Stimulated activated CD4-positive, alpha-beta T cell treated with anti-CD3 and anti-CD28 coated beads, Interleukin-12 subunit alpha, Interleukin-12 subunit beta, amount 100 ng/mL, for 48 hours (primary cell): ENCODE measurements around the gene ZW10.

Experiments
- DNase-seq, 3 donors: peaks; one replicate each; pipeline ENCODE4 v3.0.0-alpha.2; 2020; ENCODE audit warnings: low read depth in 2 of 3, low spot score in 1 of 3

Gene ZW10

DNA sequence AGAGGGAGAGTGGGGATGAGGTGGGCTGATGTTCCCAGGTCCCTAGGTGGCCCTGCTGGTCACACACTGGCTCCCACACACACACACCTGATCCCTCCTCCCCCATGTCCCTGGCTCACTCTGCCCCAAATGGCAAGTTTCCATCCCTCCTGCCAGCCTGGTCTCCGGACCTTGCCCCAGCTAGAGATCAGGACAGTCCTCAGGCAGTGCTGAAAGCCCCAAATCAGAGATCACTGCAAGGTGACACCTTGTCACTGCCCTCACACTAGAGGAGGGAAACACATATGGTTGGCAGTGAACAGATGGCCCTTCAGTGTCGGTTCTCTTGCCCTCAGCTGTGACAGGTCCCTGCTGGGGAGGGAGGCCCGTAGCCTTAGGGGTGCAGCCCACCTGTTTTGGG is 75.0 kb downstream of the ZW10 start:
- DNase-seq: no peak

DNA sequence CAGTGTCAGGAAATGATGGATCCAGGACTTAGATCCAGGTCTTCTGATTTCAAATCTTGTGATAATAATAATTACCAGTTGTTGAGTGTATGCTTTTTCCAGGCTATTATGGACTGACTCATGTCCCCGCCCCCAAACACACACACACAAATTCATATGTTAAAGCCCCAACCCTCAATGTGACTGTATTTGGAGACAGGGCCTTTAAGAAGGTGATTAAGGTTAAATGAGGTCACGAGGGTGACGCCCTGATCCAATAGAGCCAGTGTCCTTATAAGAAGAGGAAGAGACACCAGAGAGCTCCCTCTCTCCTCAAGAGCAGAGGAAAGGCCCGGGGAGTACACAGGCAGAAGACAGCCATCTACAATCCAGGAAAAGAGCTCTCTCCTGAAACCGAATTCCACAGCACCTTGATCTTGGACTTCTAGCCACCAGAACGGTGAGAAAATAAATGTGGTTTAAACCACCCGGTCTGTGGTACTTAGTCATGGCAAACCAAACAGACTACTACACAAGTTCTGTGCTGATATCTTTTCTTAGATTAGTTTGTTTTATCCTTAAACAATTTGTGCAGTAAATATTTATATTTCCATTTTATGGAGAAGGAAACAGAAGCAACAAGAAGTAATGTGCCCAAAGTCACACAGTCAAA is 75.6 kb downstream of the ZW10 start:
- no peak for DNase-seq

DNA sequence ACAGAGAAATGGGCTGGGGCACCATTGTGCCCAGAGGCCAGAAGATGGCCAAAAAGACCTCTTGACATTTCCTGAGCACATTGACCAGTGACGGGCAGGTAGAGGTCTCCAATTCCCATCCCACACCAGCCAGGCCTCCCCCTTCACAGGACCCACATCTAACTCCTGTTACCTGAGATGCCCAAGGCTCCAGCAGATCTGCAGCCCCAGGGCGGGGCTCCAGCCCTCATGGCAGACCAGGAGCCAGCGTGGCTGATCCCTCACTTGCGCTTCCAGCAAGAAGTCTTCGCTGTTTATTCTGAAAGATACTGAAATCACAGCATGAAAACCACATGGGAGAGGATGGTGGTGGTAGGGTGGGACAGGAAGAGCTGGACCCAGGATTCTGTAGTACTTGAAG is 76.4 kb downstream of the ZW10 start:
- DNase-seq: no peak

DNA sequence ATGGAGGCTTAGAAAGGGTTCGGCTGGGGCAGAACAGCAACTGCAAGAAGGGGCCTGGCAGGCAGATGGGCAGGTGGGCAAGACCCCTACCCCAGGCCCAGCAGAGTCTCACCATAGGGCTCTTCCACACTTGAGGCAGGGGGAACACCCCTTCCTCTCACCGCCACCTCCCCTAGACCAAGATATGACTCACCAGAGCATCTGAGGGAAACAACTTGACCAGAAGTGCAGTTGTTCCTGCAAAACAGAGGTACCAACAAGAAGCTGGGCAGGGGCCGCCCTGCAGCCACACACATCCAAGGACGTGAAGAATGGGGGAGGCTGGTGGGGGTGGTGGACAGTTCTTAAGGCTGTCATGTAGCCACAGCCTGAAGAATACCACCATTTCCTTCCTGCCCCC is 78.3 kb downstream of the ZW10 start:
- DNase-seq: no peak

DNA sequence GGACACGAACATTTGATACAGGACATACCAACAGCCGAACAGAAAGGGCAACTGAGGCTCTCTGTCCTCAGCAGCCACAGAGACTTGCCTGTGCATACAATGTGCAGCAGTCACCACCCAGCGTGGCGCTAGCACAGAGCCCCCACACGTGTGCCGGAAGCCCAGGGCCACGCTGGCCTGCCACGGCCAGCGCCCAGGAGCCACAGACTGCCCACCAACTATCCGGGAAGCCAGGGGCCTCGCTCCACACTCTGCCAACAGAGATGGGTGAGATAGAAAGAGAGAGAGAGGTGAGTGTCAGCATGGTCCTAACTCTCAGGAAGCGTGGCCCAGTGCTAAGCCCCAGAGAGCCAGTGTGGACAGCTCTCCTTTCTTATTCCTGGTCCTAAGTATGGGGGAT is 79.1 kb downstream of the ZW10 start:
- no peak for DNase-seq

DNA sequence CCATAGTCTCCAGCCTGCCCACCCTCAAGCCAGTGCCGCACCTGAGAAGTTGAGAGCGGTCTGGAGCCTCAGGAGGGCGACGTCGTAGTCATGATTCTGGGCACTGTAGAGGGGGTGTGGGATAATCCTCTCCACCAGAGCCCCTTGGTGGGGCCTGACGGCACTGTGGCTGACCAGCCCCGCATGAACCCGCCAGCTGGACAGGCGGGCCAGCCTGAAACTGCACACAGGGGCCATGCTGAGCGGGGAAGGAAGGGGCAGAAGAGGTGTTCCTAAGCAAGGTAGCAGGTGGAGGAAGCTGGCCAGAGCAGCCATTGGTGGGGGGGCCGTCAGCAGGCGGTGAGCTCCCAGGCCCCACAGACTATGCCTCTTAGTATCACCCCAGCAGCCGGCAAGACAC is 80.5 kb downstream of the ZW10 start:
- DNase-seq: no peak

DNA sequence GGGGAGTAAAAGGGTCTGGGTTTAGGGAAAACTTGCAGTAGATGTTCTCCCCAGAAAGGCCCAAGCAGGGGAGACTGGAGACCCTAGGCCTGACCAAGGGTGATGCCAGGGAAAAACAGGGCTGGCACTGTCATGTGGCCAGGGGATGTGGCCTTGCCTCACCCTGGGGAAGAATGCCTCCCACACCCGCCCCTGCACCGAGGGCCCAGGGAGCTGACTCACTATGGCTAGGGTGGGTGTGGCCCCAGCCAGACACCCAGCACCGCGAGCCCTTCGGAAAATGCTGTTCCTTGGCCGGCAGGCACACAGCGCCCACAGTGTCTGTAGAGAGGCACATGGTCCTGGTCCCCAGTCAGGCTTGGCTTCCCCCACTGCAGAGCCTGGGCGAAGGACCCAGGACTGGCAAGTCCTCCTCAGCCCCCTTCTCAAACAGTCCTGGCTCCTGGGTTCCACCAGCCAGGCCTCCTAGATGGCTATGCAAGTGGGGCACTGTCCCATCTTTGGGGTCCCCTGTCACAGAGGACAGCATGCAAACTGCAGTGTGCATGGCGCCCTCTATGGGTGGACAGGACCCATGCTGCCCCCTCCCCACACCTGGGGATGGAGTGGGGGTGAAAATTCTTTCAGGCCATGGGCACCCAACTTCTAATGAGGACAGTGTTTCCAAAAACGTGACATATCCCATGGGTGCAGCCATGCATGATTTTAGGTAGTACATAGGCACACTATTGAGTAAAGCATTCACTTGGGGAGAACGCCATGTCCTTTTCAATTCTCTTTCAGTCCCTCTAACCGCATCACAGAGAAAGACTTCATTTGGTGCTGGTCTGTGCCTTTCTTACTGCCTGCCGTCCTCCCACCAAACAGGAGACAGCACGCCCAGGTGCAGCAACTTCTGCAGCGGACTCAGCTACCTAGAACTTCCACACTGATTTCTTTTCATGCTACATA is 82.6 kb downstream of the ZW10 start:
- peak in 1 of 3 donors; percentile 1 for DNase-seq

DNA sequence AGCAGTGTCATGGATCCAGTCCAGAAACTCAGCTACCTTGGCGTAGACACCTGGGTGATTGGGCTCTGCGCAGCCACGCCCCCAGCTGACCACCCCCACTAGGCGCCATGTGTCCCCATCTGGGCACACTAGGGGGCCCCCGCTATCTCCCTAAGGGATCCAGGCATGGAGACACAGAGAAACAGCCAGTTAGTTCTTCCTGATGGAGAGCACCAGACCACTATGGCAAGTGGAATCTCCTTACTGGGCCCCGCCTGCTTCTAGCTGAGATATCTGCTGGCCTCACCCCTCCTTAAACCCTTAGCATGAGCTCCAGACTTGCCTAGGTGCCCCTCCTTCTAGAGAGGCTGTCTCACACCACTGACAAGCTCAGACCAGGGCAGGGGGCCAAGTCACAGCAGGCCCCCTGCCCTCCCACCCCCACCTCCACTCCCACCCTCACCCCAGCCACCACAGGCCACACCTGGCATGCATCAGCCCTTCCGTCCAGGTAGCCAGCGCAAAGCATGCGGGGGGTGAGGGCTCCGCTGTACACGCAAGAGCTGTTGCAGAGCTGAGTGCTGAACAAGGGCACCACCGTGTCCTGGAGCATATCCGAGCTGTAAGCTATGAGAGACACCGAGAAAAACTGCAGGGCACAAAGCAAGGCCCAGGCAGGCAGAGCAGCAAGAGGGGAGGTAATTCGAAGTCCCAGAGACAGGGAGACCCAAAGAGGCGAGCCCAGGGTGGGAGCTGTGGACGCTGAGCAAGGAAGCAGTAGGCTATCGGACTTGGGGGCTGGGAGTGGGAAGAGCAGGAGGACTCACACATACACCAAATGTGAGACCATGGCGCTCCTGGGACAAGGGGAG is 83.5 kb downstream of the ZW10 start:
- no peak for DNase-seq

DNA sequence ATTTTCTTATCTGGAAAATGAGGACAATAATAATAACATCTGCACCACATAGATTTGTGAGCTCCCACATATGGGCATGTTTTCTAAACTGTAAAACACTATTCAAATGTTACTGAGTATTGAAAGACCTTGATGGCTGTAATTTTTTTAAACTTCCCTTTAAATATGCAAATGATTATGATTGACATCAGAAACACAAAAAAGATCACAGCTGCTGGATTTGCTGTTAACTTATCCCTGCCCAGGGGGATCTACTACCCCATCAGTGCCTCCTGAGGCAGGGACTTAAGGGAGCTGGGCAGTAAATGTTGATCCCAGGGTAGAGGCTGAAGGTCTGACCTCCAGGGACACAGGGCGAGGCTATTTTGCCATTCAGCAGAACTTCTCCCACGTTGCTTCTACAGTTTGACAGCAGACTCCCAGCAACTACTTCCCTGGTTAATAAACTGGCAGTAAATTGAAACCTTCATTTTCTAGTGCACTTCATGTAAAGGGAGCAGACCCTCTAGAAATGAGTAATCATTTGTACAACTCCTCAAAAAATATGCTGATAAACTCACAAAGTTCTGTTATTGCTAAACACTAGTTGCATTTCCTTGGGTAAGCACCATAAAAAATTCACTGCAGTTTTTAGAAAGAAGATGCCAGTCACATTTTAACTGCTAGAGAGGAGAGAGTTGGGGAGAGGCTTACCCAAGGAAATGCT is 87.7 kb downstream of the ZW10 start:
- DNase-seq: no peak

DNA sequence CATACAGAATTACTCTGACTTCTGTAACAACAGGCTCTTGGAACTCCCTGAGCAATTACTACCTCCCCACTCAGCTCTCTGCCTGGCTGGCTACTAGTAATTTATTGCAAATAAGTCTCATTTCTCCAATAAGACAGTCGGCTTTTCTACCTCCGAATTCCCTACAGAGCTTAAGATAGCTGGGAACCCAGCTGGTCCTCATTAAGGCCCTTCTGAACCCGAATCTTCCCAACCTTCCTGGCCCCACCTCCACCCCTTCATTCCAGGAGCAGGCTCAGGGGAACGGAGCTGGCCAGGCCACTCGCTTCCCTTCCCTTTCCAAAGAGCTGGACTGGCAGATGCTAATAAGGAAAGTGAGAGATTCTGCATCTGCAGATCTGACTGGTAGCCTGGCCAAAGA is 89.0 kb downstream of the ZW10 start:
- DNase-seq: no peak

DNA sequence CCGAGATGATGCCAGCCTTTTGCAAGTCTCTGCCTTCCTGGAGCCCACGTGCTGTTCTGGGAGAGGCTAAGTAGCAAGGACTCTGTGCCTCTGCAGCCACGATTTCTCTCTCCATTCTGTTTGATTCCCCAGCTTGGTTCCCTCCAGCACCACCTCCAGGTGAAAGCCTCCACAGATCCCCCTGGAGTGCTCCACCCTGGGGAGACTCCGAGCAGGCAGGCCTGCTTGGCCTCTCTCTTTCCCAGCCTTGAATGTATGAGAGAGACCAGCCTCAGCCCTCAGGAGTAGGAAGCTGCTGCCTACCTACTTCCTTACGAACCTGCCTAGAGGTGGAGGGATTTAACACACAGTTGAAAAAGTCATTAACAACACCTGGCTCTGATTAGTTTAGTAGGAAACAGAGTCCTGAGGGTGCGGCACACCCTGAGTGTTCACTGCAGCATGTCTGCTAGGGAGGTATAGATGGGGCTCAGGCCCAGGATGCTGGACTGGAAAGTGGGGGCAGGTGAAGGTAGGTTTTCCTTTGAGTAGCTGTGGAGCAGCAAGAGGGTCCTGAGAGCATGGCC is 89.9 kb downstream of the ZW10 start:
- no peak for DNase-seq
